H1 (cell line): Measurements from ENCODE around the gene ZC3H18. TPM values are rescaled to one million over a fixed set of nuclear protein-coding genes. Genes with fewer than 3 reads are reported as not detected.

ENCODE experiments used
- CTCF ChIA-PET: fragments of 300-600 bp; sonication (Branson Sonifier 250); formaldehyde crosslinking; loops from one replicate; lab custom pipeline; 2021; ENCODE audit not compliant: partially characterized antibody; lab: Charles Lee
- POLR2A ChIA-PET: fragments of 300-600 bp; sonication (Branson Sonifier 250); formaldehyde crosslinking; loops from one replicate; lab custom pipeline; 2021; ENCODE audit warnings: inconsistent platforms; ENCODE audit not compliant: partially characterized antibody; lab: Charles Lee
- DNase-seq, 2 experiments: peaks; one replicate each; pipeline versions ENCODE4 v3.0.0 to v3.0.0-alpha.2; 2010 to 2022; ENCODE audit warnings: low spot score in 2 of 2, low read depth in 1 of 2, mixed read lengths in 1 of 2
- FAIRE-seq: peaks from 2 replicates; lab custom pipeline; 2011; peaks lifted over from hg19 to GRCh38; lab: Jason Lieb, UNC
- H2AFZ ChIP-seq: 2 replicates; pipeline ENCODE4 v1.8.1; 2012; ENCODE audit warnings: low read length, inconsistent platforms
- H2AK5ac ChIP-seq: 2 replicates; pipeline ENCODE4 v1.6.1; 2013; ENCODE audit warnings: low read depth, low read length
- H2BK120ac ChIP-seq: replicated peaks from 2 replicates; pipeline ENCODE3; 2013; ENCODE audit warnings: low read depth, low read length, inconsistent platforms
- H2BK12ac ChIP-seq: 2 replicates; pipeline ENCODE4 v1.6.1; 2013; ENCODE audit warnings: low read depth, low read length
- H2BK15ac ChIP-seq: 2 replicates; pipeline ENCODE4 v1.6.1; 2013; ENCODE audit warnings: low read length
- H2BK20ac ChIP-seq: 2 replicates; pipeline ENCODE4 v1.6.1; 2013; ENCODE audit warnings: low read length
- H2BK5ac ChIP-seq: 2 replicates; pipeline ENCODE4 v1.6.1; 2013; ENCODE audit warnings: low read depth, low read length
- H3K14ac ChIP-seq: 2 replicates; pipeline ENCODE4 v1.6.1; 2013; ENCODE audit warnings: inconsistent platforms; ENCODE audit not compliant: insufficient read length
- H3K18ac ChIP-seq: 2 replicates; pipeline ENCODE4 v1.6.1; 2013; ENCODE audit warnings: low read length; ENCODE audit errors: extremely low read depth
- H3K23ac ChIP-seq: 2 replicates; pipeline ENCODE4 v1.6.1; 2013; ENCODE audit warnings: inconsistent platforms; ENCODE audit not compliant: insufficient read length
- H3K23me2 ChIP-seq: 2 replicates; pipeline ENCODE4 v1.6.1; 2013; ENCODE audit warnings: low read depth, low read length
- H3K27ac ChIP-seq: 2 replicates; pipeline ENCODE4 v1.6.1; 2011; ENCODE audit warnings: low read depth, low read length, inconsistent platforms
- H3K27me3 ChIP-seq, 4 experiments: replicated peaks in 1 of 4; 1 replicate in 1 of 4; 2 replicates in 3 of 4; pipeline versions ENCODE4 v1.6.1 to v1.8.1; 2011 to 2013; ENCODE audit warnings: low read length in 3 of 4, mild to moderate bottlenecking in 3 of 4, inconsistent platforms in 2 of 4, mixed read lengths in 2 of 4, moderate library complexity in 1 of 4; ENCODE audit not compliant: control insufficient read depth in 3 of 4, insufficient read depth in 3 of 4; ENCODE audit errors: extremely low read depth in 1 of 4
- H3K36me3 ChIP-seq, 4 experiments: 2 replicates each; pipeline versions ENCODE4 v1.6.1 to v1.8.1; 2011 to 2013; ENCODE audit warnings: mild to moderate bottlenecking in 4 of 4, low read length in 3 of 4, moderate library complexity in 2 of 4, control low read depth in 1 of 4, inconsistent platforms in 1 of 4; ENCODE audit not compliant: insufficient read depth in 4 of 4, control insufficient read depth in 2 of 4
- H3K4ac ChIP-seq: replicated peaks from 2 replicates; pipeline ENCODE3; 2013; ENCODE audit warnings: low read length, low read depth, mixed read lengths, inconsistent platforms; ENCODE audit not compliant: insufficient read length
- H3K4me1 ChIP-seq, 4 experiments: replicated peaks in 1 of 4; 1 replicate in 1 of 4; 2 replicates in 3 of 4; pipeline versions ENCODE4 v1.6.1 to v1.8.1; 2011 to 2013; ENCODE audit warnings: low read length in 3 of 4, inconsistent platforms in 2 of 4, mixed read lengths in 1 of 4; ENCODE audit not compliant: insufficient read depth in 4 of 4, control insufficient read depth in 3 of 4
- H3K4me2 ChIP-seq, 2 experiments: 2 replicates each; pipeline versions ENCODE4 v1.6.1 to v1.8.1; 2011 to 2013; ENCODE audit warnings: low read depth in 2 of 2, low read length in 2 of 2, control low read depth in 1 of 2, inconsistent platforms in 1 of 2, mild to moderate bottlenecking in 1 of 2; ENCODE audit not compliant: insufficient read depth in 1 of 2
- H3K4me3 ChIP-seq, 4 experiments: fragments of 200-600, 300-600 bp in 1 of 4; sonication (generic), shearing (Covaris generic), sonication (Bioruptor Twin) in 1 of 4; 2 replicates each; pipeline versions ENCODE4 v1.5.1 to v1.8.1; 2011 to 2016; ENCODE audit warnings: low read length in 4 of 4, low read depth in 3 of 4, control low read depth in 2 of 4, inconsistent platforms in 2 of 4, mild to moderate bottlenecking in 2 of 4, mixed read lengths in 1 of 4, moderate library complexity in 1 of 4; ENCODE audit not compliant: insufficient read depth in 2 of 4; ENCODE audit errors: extremely low read depth in 1 of 4
- H3K56ac ChIP-seq: replicated peaks from 2 replicates; pipeline ENCODE3; 2013; ENCODE audit warnings: low read depth, mild to moderate bottlenecking, mixed read lengths, low read length, inconsistent platforms; ENCODE audit not compliant: insufficient read length
- H3K79me1 ChIP-seq: 2 replicates; pipeline ENCODE4 v1.6.1; 2013; ENCODE audit warnings: low read depth, low read length, control low read depth
- H3K79me2 ChIP-seq, 2 experiments: 2 replicates each; pipeline versions ENCODE4 v1.6.1 to v1.8.1; 2012 to 2013; ENCODE audit warnings: low read length in 2 of 2, mild to moderate bottlenecking in 2 of 2, inconsistent platforms in 1 of 2; ENCODE audit not compliant: insufficient read depth in 2 of 2, control insufficient read depth in 1 of 2
- H3K9ac ChIP-seq, 4 experiments: replicated peaks in 1 of 4; 1 replicate in 1 of 4; 2 replicates in 3 of 4; pipeline versions ENCODE4 v1.6.1 to v1.8.1; 2011 to 2013; ENCODE audit warnings: low read depth in 3 of 4, low read length in 3 of 4, control low read depth in 2 of 4, mild to moderate bottlenecking in 2 of 4, moderate library complexity in 2 of 4, inconsistent platforms in 1 of 4; ENCODE audit errors: extremely low read depth in 1 of 4
- H3K9me3 ChIP-seq, 2 experiments: 2 replicates each; pipeline versions ENCODE4 v1.6.1 to v1.8.1; 2012 to 2013; ENCODE audit warnings: mild to moderate bottlenecking in 2 of 2, moderate library complexity in 2 of 2, control low read depth in 1 of 2, inconsistent platforms in 1 of 2, low read depth in 1 of 2, low read length in 1 of 2, mixed read lengths in 1 of 2; ENCODE audit not compliant: insufficient read depth in 2 of 2
- H4K20me1 ChIP-seq, 2 experiments: replicated peaks in 1 of 2; 2 replicates each; pipeline versions ENCODE3 to v1.8.1; 2011 to 2013; ENCODE audit warnings: inconsistent platforms in 2 of 2, low read length in 2 of 2, mild to moderate bottlenecking in 1 of 2; ENCODE audit not compliant: insufficient read depth in 2 of 2, control insufficient read depth in 1 of 2
- H4K5ac ChIP-seq: 2 replicates; pipeline ENCODE4 v1.6.1; 2013; ENCODE audit warnings: low read length, low read depth, mixed read lengths, inconsistent platforms; ENCODE audit not compliant: insufficient read length
- H4K8ac ChIP-seq: 2 replicates; pipeline ENCODE4 v1.8.0; 2013; ENCODE audit warnings: mild to moderate bottlenecking, moderate library complexity, low read length, inconsistent platforms; ENCODE audit not compliant: insufficient read depth; ENCODE audit errors: extremely low read depth
- H4K91ac ChIP-seq: replicated peaks from 2 replicates; pipeline ENCODE3; 2013; ENCODE audit warnings: low read length, mixed read lengths, inconsistent platforms; ENCODE audit not compliant: insufficient read length
- WGBS, 2 experiments: shearing (Covaris generic) in 1 of 2; methylation state at CpG; one replicate each; pipeline versions ENCODE4 v1.1.6 to v1.1.7; 2013 to 2015; ENCODE audit warnings: low lambda C conversion rate in 2 of 2, mixed read lengths in 2 of 2, inconsistent platforms in 1 of 2, low coverage in 1 of 2, missing lambda C conversion rate in 1 of 2; ENCODE audit not compliant: insufficient replicate concordance in 2 of 2, insufficient coverage in 1 of 2, insufficient read length in 1 of 2; ENCODE audit errors: extremely low coverage in 1 of 2, missing lambda C conversion rate in 1 of 2; 5-methylcytosine and 5-hydroxymethylcytosine counted together
- polyA plus RNA-seq, 7 experiments: library from polyadenylated mRNA; depleted of rRNA in 3 of 7; stranded (reverse) in 5 of 7; unstranded in 2 of 7; fragments of >200 nt in 5 of 7; fragments of 200-250 nt in 2 of 7; gene quantifications; 1 replicate in 5 of 7; 2 replicates in 1 of 7; 4 replicates in 1 of 7; pipeline versions ENCODE4 v1.2.1 to v1.2.3, GENCODE V29; 2011 to 2013; ENCODE audit warnings: missing spikeins in 2 of 7, mixed read lengths in 2 of 7
- total RNA-seq: library from RNA; stranded (reverse); fragmentation: NEBNext Ultra II Directional; extraction: Animal tissue kit (Norgen Biotek cat#: 25700); gene quantifications from 2 replicates; pipeline ENCODE4 v1.2.1, GENCODE V29; 2021
- TF ChIP-seq, protein P1 (sequence below): IDR thresholded peaks from 2 replicates; pipeline ENCODE4 v1.6.1; 2012; ENCODE audit warnings: low read length, inconsistent platforms
- TF ChIP-seq, protein P2 (sequence below), 3 experiments: IDR thresholded peaks; 1 replicate in 2 of 3; 2 replicates in 1 of 3; pipeline versions ENCODE4 v1.5.1 to v1.6.1; 2011; ENCODE audit warnings: low read length in 3 of 3, mild to moderate bottlenecking in 3 of 3, inconsistent platforms in 2 of 3, low read depth in 1 of 3, moderate library complexity in 1 of 3; ENCODE audit not compliant: insufficient read depth in 1 of 3; ENCODE audit errors: control extremely low read depth in 1 of 3

Gene ZC3H18
- total and polyA plus RNA-seq, 2 of the 8 experiments (the other 6 are each of a cell fraction or from before 2014, with no cell fraction given), result 12.1 to 73.2 TPM

DNA sequence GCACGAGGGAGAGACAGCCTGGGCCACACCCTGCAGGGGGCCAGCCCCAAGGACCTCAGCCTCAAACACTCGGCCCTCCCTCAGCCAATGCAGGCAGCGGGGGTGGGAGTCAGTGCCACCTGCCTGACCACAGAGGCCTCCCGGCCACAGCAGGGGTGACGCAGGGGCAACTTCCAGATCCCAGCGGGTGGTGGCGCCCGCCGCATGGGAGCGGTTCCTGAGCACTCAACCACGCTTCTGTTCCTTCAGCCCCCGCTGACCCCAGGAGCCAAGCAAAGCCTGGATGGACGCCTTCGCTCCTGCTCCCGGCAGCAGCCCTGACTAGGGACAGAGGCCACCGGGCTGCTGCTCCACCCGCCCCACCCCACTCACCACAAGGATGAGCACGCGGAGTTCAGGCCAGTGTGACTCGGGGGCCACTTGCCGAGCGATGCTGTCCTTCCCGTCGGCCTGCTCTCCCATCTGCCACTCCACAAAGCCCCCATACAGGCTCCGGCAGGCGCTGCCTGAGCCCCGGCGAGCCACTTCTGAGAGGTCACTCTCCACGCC, 85.6 kb downstream of the ZC3H18 start:
- Histone ChIP-seq H3K79me2 (peaks cover 0 to 19% of the 10 kb centered on the region in 2 experiments; a peak in 3 of 4 replicates), H3K36me3 (peaks cover 3 to 29% (median 4%) of the 10 kb centered on the region in 4 experiments; a peak in 7 of 8 replicates), H2BK120ac (no peak overlapping the region), H2BK5ac (no peak overlapping the region), H3K18ac (no peak overlapping the region), H3K79me1 (peaks cover 2% of the 10 kb centered on the region; the same call in 1 of the 2 replicates), H3K56ac (no peak overlapping the region), H3K4me2 (no peak overlapping the region), H3K27me3 (no peaks in the 10 kb centered on the region), H3K4me1 (peaks cover 0 to 6% (median 4%) of the 10 kb centered on the region in 4 experiments; a peak in 5 of 7 replicates), H3K4ac (no peak overlapping the region), H3K9me3 (no peaks in the 10 kb centered on the region), H2BK12ac (no peak overlapping the region), H3K27ac (no peak overlapping the region), H3K9ac (no peak overlapping the region), H3K4me3 (no peak overlapping the region), H4K20me1 (peaks cover 2 to 35% of the 10 kb centered on the region in 2 experiments), H4K8ac (no peak overlapping the region; the same call in 1 of the 2 replicates), H2AFZ (no peak overlapping the region), H3K14ac (no peak overlapping the region), H4K5ac (no peak overlapping the region), H2BK20ac (no peak overlapping the region), H3K23me2 (peaks cover 2% of the 10 kb centered on the region; the same call in 1 of the 2 replicates), H2AK5ac (no peak overlapping the region), H4K91ac (no peak overlapping the region), H2BK15ac (no peak overlapping the region), H3K23ac (no peak overlapping the region)
- CTCF ChIA-PET, result interaction anchor here (0.7 to 1.5 kb wide), 6 partner anchors 9 to 50 kb away, joined by 3 to 5 read pairs (median 4); no protein-coding TSS in a partner anchor
- POLR2A ChIA-PET, result no interaction called here
- DNase-seq (no peak), FAIRE-seq (no peak)
- WGBS, 2 experiments, result 92% methylated on average over 19 of the region's 29 CpGs; no CpG with 5 or more reads in 1 of the 2 experiments
- TF ChIP-seq, protein P1, sequence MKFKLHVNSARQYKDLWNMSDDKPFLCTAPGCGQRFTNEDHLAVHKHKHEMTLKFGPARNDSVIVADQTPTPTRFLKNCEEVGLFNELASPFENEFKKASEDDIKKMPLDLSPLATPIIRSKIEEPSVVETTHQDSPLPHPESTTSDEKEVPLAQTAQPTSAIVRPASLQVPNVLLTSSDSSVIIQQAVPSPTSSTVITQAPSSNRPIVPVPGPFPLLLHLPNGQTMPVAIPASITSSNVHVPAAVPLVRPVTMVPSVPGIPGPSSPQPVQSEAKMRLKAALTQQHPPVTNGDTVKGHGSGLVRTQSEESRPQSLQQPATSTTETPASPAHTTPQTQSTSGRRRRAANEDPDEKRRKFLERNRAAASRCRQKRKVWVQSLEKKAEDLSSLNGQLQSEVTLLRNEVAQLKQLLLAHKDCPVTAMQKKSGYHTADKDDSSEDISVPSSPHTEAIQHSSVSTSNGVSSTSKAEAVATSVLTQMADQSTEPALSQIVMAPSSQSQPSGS, result no peak
- TF ChIP-seq, protein P2, sequence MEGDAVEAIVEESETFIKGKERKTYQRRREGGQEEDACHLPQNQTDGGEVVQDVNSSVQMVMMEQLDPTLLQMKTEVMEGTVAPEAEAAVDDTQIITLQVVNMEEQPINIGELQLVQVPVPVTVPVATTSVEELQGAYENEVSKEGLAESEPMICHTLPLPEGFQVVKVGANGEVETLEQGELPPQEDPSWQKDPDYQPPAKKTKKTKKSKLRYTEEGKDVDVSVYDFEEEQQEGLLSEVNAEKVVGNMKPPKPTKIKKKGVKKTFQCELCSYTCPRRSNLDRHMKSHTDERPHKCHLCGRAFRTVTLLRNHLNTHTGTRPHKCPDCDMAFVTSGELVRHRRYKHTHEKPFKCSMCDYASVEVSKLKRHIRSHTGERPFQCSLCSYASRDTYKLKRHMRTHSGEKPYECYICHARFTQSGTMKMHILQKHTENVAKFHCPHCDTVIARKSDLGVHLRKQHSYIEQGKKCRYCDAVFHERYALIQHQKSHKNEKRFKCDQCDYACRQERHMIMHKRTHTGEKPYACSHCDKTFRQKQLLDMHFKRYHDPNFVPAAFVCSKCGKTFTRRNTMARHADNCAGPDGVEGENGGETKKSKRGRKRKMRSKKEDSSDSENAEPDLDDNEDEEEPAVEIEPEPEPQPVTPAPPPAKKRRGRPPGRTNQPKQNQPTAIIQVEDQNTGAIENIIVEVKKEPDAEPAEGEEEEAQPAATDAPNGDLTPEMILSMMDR (IDR thresholded peaks at IDR 0.05; ENCODE audit: control extremely low read depth in 1 of 3, insufficient read depth in 1 of 3, low read depth in 1 of 3, low read length in 3 of 3), result no peak
